GM23248 (cell line): ENCODE measurements around the gene RERE. TPM values are rescaled to one million over a fixed set of nuclear protein-coding genes. Genes with fewer than 3 reads are reported as not detected.

Experiments
- DNase-seq: peaks from one replicate; pipeline ENCODE4 v3.0.0-alpha.2; 2015
- H2AFZ ChIP-seq: fragments of 200-600 bp; sonication (generic); 2 replicates; pipeline ENCODE4 v1.6.1; 2016; ENCODE audit warnings: antibody characterized with exemption
- H3F3A ChIP-seq: fragments of 200-600 bp; sonication (generic); 2 replicates; pipeline ENCODE4 v1.6.1; 2016; ENCODE audit warnings: mild to moderate bottlenecking, antibody characterized with exemption, mixed run types; ENCODE audit not compliant: insufficient read depth
- H3K27ac ChIP-seq: fragments of 200-600 bp; sonication (generic); 2 replicates; pipeline ENCODE4 v1.5.1; 2016; ENCODE audit warnings: mild to moderate bottlenecking
- H3K27me3 ChIP-seq: fragments of 200-600 bp; sonication (generic); replicated peaks from 2 replicates; pipeline ENCODE4 v1.6.1; 2016; ENCODE audit warnings: mild to moderate bottlenecking; ENCODE audit not compliant: insufficient read depth
- H3K36me3 ChIP-seq: fragments of 200-600 bp; sonication (generic); 2 replicates; pipeline ENCODE4 v1.6.1; 2016; ENCODE audit warnings: low read depth, mild to moderate bottlenecking
- H3K4me1 ChIP-seq: fragments of 200-600 bp; sonication (generic); 2 replicates; pipeline ENCODE4 v1.6.1; 2016; ENCODE audit warnings: mild to moderate bottlenecking; ENCODE audit not compliant: insufficient read depth
- H3K4me2 ChIP-seq: fragments of 200-600 bp; sonication (generic); one replicate; pipeline ENCODE4 v1.6.1; 2016; ENCODE audit warnings: mild to moderate bottlenecking; ENCODE audit not compliant: unreplicated experiment
- H3K4me3 ChIP-seq: fragments of 200-600 bp; sonication (generic); 2 replicates; pipeline ENCODE4 v1.5.1; 2016; ENCODE audit warnings: mild to moderate bottlenecking
- H3K79me2 ChIP-seq: fragments of 200-600 bp; sonication (generic); 2 replicates; pipeline ENCODE4 v1.6.1; 2016; ENCODE audit warnings: mild to moderate bottlenecking; ENCODE audit not compliant: insufficient read depth
- H3K9ac ChIP-seq: fragments of 200-600 bp; sonication (generic); 2 replicates; pipeline ENCODE4 v1.6.1; 2016; ENCODE audit warnings: mild to moderate bottlenecking
- H3K9me2 ChIP-seq: fragments of 200-600 bp; sonication (generic); 2 replicates; pipeline ENCODE4 v1.6.1; 2016; ENCODE audit warnings: mixed run types, mild to moderate bottlenecking, moderate library complexity; ENCODE audit not compliant: insufficient read depth
- H3K9me3 ChIP-seq: fragments of 200-600 bp; sonication (generic); one replicate; pipeline ENCODE4 v1.6.1; 2017; ENCODE audit warnings: low read depth
- H4K20me1 ChIP-seq: fragments of 200-600 bp; sonication (generic); 2 replicates; pipeline ENCODE4 v1.6.0; 2016; ENCODE audit not compliant: insufficient read depth
- EZH2 ChIP-seq: fragments of 200-600 bp; sonication (generic); IDR thresholded peaks from 2 replicates; pipeline ENCODE4 v1.6.1; 2018; ENCODE audit warnings: antibody characterized with exemption, mild to moderate bottlenecking; ENCODE audit not compliant: insufficient read depth, poor library complexity, severe bottlenecking
- EZH2phosphoT487 ChIP-seq: fragments of 200-600 bp; sonication (generic); IDR thresholded peaks from 2 replicates; pipeline ENCODE4 v1.6.1; 2018; ENCODE audit warnings: antibody characterized with exemption, moderate library complexity, mild to moderate bottlenecking, low read depth; ENCODE audit not compliant: insufficient read depth
- WGBS, 2 experiments: methylation state at CpG; one replicate each; pipeline ENCODE4 v1.1.6; 2015 to 2017; ENCODE audit warnings: low lambda C conversion rate in 2 of 2, low coverage in 1 of 2; ENCODE audit errors: missing lambda C conversion rate in 2 of 2; 5-methylcytosine and 5-hydroxymethylcytosine counted together
- in situ Hi-C: fragments of 300-500 bp; cut with MboI; formaldehyde crosslinking; loops from 2 replicates; pipeline ENCODE4 v1.15.0; 2020
- polyA plus RNA-seq: library from polyadenylated mRNA; unstranded; fragments of >200 nt; fragmentation: Nextera tagmentation; extraction: Ambion mirVana; gene quantifications from 2 replicates; pipeline ENCODE4 v1.2.1, GENCODE V29; 2016
- total RNA-seq: library from RNA; depleted of rRNA; stranded (reverse); fragments of >200 nt; shearing (Covaris generic); gene quantifications from 2 replicates; pipeline ENCODE4 v1.2.3, GENCODE V29; 2014

RERE gene
- total and polyA plus RNA-seq, 2 experiments from 2014 or later, result 26.0 to 26.2 TPM

GRCh38 chr1:8326265-8326664 is 491.2 kb downstream of the RERE start:
- no peak overlapping the region for H3K4me2 ChIP-seq
- H3K9ac ChIP-seq, result no peak overlapping the region
- H3K4me1 ChIP-seq, result no peaks in the 10 kb centered on the region
- H2AFZ ChIP-seq, result no peak overlapping the region
- DNase-seq, result no peak
- no peaks in the 10 kb centered on the region for H3K9me3 ChIP-seq
- no peaks in the 10 kb centered on the region for H3K79me2 ChIP-seq
- no peak overlapping the region for H3K27ac ChIP-seq
- no peaks in the 10 kb centered on the region for H4K20me1 ChIP-seq
- no peaks in the 10 kb centered on the region for H3K36me3 ChIP-seq
- no peak overlapping the region for H3K4me3 ChIP-seq
- 91 to 92% methylated on average over 13 of the region's 13 CpGs for WGBS, 2 experiments
- H3F3A ChIP-seq, result no peaks in the 10 kb centered on the region
- in situ Hi-C loops, result no loop called here
- TF ChIP-seq EZH2phosphoT487 (no peak), EZH2 (no peak)
- no peaks in the 10 kb centered on the region for H3K27me3 ChIP-seq
- H3K9me2 ChIP-seq, result no peaks in the 10 kb centered on the region

- Histone ChIP-seq H3K4me2 (no peak overlapping the region), H3K4me1 (no peaks in the 10 kb centered on the region), H3K9me2 (no peaks in the 10 kb centered on the region), H3K4me3 (no peak overlapping the region), H4K20me1 (no peaks in the 10 kb centered on the region), H2AFZ (no peak overlapping the region), H3K36me3 (no peaks in the 10 kb centered on the region), H3K27me3 (no peaks in the 10 kb centered on the region), H3K79me2 (no peaks in the 10 kb centered on the region), H3F3A (no peaks in the 10 kb centered on the region), H3K9me3 (no peaks in the 10 kb centered on the region), H3K9ac (no peak overlapping the region), H3K27ac (no peak overlapping the region)
- WGBS, 2 experiments, result 92 to 94% methylated on average over 19 to 21 of the region's 21 CpGs
- in situ Hi-C loops, result no loop called here
- DNase-seq, result no peak
- TF ChIP-seq EZH2phosphoT487 (no peak), EZH2 (no peak)
Observed at GRCh38 chr1:8325771-8326170, 491.7 kb downstream of the RERE start.

GRCh38 chr1:8324176-8324810 is 493.1 kb downstream of the RERE start:
- in situ Hi-C loops, result no loop called here
- Histone ChIP-seq H3K4me1 (no peaks in the 10 kb centered on the region), H3K4me3 (no peak overlapping the region), H3K9ac (no peak overlapping the region), H3K9me3 (no peaks in the 10 kb centered on the region), H4K20me1 (no peaks in the 10 kb centered on the region), H3K4me2 (no peak overlapping the region), H3K79me2 (no peaks in the 10 kb centered on the region), H3F3A (no peaks in the 10 kb centered on the region), H3K9me2 (no peaks in the 10 kb centered on the region), H3K36me3 (no peaks in the 10 kb centered on the region), H3K27ac (no peak overlapping the region), H3K27me3 (no peaks in the 10 kb centered on the region), H2AFZ (no peak overlapping the region)
- DNase-seq, result no peak
- TF ChIP-seq EZH2 (no peak), EZH2phosphoT487 (no peak)
- WGBS, 2 experiments, result 83 to 85% methylated on average over 25 to 32 of the region's 32 CpGs

DNA sequence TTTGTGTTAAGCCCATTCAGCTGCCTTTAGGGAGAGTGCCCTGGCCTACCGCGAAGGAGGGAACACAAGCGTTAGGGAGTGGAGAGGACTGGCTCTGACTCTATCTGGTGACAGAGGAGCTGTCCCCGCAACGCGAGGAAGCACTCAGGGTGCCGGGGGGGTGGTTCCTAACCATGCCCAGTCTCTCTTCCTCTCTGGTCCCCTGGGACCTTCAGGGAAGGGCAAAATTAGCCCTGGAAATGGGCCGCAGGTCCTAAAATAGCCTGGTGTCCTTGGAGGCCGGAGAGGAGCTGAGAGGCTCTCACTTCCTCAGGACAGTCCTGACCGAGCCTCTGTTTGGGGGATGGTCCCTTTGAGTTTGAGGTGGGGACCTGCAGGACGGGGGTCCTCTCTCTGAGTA is 493.7 kb downstream of the RERE start:
- no peak for DNase-seq
- H3K4me3 ChIP-seq, result no peak overlapping the region
- no peak overlapping the region for H3K27ac ChIP-seq
- H3K9me2 ChIP-seq, result no peaks in the 10 kb centered on the region
- H3K4me1 ChIP-seq, result no peaks in the 10 kb centered on the region
- H3K36me3 ChIP-seq, result no peaks in the 10 kb centered on the region
- TF ChIP-seq EZH2 (no peak), EZH2phosphoT487 (no peak)
- 72% methylated on average over 11 of the region's 11 CpGs for WGBS, 2 experiments
- H3K4me2 ChIP-seq, result no peak overlapping the region
- no peaks in the 10 kb centered on the region for H3K79me2 ChIP-seq
- no peaks in the 10 kb centered on the region for H4K20me1 ChIP-seq
- H3K9me3 ChIP-seq, result no peaks in the 10 kb centered on the region
- no peaks in the 10 kb centered on the region for H3F3A ChIP-seq
- no peaks in the 10 kb centered on the region for H3K27me3 ChIP-seq
- H2AFZ ChIP-seq, result no peak overlapping the region
- no peak overlapping the region for H3K9ac ChIP-seq
- in situ Hi-C loops, result no loop called here
